RCC 7860 (cell line): Measurements from ENCODE around the gene RPTOR.
A peak's percentile ranks its signal among the peaks of the same experiment; 100 is the strongest.
"Not testable (repeated sequence)": the region's sequence is repeated elsewhere in the genome, so short reads cannot be mapped to it uniquely, and the experiment has no call there.

Experiments used
- DNase-seq: peaks from one replicate; pipeline ENCODE4 v3.0.0-alpha.2; 2015; ENCODE audit warnings: low spot score
- FAIRE-seq: peaks from 2 replicates; lab custom pipeline; 2012; peaks lifted over from hg19 to GRCh38; lab: Jason Lieb, UNC

The RPTOR gene

GRCh38 chr17:80864751-80865150, 320.1 kb downstream of the RPTOR start:
- FAIRE-seq (no peak), DNase-seq (no peak)

DNA sequence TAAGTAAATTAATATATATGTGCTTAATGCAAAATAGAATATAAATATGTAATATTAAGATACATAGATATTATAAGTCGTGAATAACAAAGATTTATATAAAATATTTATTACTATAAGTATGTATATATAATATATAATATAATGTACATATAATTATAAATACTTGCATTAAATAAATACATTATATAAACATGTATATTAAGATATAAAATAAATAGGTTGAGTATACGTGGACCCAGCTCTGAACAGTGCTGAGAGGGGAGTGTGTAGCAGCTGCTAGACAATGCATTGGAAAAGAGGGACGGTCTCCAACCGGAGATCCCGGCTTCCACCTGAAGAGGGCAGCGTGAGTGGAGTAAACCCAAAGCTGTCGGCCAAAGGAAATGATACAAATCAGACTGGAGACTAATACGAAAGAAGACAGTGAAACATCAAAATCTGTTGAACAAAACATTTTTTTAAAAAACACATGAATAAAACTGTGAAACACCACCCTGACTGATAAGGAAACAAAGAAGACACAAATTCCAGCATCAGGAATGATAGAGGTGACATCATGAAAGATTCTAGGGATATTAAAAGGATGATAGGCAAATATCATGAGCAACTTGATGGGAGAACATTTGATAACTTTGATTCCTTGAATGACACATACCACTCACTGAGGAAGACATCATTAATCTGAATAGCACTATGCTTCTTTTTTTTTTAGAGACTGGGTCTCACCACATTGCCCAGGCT, 321.6 kb downstream of the RPTOR start:
- peak; percentile 90 for FAIRE-seq

DNA sequence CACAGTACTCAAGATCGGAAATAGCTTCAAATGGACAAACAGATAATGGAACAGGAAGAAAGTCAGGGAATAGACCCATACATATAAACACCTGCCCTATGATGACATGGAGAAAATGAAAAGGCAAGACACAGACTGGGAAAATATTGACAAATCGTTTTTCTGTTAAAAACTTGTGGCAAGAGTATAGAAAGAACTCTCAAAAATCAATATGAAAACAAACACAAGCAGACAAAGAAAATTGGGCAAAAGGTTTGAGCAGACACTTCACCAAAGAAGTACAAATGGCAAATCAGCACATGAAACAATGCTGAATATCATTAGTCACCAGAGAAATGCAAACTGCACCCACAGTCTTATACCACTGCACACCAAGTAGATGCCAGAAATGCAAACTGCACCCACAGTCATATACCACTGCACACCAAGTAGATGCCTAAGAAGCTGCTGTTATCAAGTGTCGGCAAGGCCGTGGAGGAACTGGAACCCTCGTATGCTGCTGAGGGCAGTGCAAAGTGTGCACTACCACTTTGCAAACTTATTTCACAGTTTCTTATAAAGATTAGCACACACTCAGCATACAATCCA, 323.5 kb downstream of the RPTOR start:
- FAIRE-seq: no peak
- no peak for DNase-seq

More for the DNA sequence above, 321.6 kb downstream of the RPTOR start:
- DNase-seq: peak; percentile 38

GRCh38 chr17:80869481-80870145, 325.0 kb downstream of the RPTOR start:
- no peak for DNase-seq
- no peak for FAIRE-seq

DNA sequence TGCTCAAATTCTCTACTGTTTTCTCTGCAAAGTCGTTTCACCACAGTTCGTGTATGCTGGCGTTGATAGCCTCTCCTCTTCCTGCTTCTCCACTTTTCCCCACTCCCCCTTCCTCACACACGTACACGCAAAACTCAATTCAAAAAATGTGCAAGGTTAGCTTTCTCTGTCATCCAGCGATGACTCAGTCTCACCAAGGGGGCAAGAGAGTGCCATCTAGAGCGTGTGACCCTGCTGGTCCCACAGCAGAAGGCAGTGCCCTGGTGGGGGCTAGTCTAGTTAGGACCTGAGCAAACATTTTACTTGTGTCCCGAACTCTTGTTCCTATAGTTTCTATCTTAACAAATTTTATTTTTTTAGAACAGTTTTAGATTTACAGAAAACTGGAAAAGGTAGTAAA, 325.8 kb downstream of the RPTOR start:
- peak; percentile 58 for FAIRE-seq
- DNase-seq: peak; percentile 60

DNA sequence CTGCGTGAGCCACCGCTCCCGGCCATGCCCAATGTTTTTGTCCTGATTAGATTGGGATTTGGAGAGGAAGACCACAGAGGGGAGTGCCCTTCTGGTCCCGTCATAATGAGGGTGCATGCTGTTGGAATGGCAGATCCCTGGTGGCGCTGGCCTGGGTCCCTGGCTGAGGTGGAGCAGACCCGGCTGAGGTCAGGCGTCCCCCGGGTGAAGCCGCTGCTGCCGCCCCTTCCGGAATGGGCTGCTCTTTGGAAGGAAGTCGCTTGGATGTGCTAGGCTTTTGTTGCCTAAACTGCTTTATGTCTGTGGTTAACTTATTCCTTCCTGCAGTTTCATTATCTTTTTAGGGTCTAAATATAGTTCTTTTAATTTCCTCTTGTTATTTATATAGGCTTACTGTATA, 326.7 kb downstream of the RPTOR start:
- FAIRE-seq: no peak
- no peak for DNase-seq

- FAIRE-seq: no peak
Measured at GRCh38 chr17:80872001-80872500, 327.4 kb downstream of the RPTOR start.

DNA sequence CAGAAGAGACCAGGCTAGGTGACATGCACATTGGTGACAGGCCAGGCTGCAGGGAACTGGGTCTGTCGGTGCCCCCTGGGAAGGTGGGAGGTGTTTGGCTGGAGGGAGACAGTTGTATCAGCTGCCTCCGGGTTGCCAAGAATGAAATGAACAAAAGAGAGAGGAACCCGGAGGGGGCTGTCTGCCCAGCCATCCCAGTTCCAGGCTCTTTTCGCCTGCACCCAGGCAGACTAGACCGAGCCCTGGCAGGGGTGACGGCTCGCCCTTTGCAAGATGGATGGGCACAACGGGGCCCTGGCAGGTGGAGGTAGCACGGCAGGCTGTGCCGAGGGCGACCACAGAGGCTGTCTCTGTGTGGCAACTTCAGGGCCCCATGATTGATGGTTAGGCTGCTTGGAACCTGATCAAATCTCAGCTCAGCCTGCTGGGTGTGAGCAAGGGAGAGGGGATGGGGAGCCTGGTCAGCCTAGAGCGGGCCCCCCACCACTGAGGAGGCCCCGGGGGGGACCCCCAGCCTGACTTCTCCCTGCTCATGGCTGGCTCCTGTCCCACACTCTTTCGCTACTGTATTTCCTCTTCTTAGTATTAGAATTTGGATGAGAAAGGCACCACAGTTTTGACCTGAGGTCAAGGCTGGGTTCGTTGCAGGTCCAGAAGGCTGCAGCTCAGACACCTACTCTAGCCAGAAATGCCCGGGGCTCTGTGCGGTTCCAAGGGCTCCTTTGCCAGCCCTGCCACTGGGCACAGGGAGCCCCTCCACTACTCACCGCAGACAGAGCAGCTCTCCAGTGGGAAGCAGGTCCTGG, 328.1 kb downstream of the RPTOR start:
- DNase-seq: no peak
- no peak for FAIRE-seq

More at GRCh38 chr17:80872001-80872500, 327.4 kb downstream of the RPTOR start:
- DNase-seq: no peak

GRCh38 chr17:80873307-80873951, 328.8 kb downstream of the RPTOR start:
- DNase-seq (peak; percentile 76), FAIRE-seq (peak; percentile 68)

GRCh38 chr17:80874866-80875445, 330.3 kb downstream of the RPTOR start:
- DNase-seq (no peak), FAIRE-seq (no peak)

DNA sequence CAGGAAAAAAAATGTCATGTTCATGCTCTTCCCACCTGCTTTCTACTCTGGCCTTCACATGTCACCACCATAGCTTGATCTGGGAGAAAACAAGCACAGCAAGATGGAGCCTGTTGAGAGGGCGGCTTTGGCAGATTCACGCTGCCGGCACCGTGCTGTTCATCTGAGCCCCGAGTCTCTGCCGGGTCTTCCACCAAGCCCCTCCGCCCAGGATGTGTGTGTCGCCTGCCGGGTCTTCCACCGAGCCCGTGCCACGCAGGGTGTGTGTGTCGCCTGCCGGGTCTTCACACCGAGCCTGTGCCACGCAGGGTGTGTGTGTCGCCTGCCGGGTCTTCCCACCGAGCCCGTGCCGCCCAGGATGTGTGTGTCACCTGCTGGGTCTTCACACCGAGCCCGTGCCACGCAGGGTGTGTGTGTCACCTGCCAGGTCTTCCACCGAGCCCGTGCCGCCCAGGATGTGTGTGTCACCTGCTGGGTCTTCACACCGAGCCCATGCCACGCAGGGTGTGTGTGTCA, 330.9 kb downstream of the RPTOR start:
- FAIRE-seq, DNase-seq: not testable (repeated sequence)

DNA sequence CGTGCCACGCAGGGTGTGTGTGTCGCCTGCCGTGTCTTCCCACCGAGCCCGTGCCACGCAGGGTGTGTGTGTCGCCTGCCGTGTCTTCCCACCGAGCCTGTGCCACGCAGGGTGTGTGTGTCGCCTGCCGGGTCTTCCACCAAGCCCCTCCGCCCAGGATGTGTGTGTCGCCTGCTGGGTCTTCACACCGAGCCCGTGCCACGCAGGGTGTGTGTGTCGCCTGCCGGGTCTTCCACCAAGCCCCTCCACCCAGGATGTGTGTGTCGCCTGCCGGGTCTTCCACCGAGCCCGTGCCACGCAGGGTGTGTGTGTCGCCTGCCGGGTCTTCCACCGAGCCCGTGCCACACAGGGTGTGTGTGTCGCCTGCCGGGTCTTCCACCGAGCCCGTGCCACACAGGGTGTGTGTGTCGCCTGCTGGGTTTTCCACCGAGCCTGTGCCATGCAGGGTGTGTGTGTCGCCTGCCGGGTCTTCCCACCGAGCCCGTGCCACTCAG, 331.9 kb downstream of the RPTOR start:
- FAIRE-seq, DNase-seq: not testable (repeated sequence)

- FAIRE-seq (no peak), DNase-seq (no peak)
Measured at GRCh38 chr17:80876950-80877728, 332.5 kb downstream of the RPTOR start.

- FAIRE-seq (no peak), DNase-seq (no peak)
Measured at GRCh38 chr17:80877729-80878303, 333.2 kb downstream of the RPTOR start.

DNA sequence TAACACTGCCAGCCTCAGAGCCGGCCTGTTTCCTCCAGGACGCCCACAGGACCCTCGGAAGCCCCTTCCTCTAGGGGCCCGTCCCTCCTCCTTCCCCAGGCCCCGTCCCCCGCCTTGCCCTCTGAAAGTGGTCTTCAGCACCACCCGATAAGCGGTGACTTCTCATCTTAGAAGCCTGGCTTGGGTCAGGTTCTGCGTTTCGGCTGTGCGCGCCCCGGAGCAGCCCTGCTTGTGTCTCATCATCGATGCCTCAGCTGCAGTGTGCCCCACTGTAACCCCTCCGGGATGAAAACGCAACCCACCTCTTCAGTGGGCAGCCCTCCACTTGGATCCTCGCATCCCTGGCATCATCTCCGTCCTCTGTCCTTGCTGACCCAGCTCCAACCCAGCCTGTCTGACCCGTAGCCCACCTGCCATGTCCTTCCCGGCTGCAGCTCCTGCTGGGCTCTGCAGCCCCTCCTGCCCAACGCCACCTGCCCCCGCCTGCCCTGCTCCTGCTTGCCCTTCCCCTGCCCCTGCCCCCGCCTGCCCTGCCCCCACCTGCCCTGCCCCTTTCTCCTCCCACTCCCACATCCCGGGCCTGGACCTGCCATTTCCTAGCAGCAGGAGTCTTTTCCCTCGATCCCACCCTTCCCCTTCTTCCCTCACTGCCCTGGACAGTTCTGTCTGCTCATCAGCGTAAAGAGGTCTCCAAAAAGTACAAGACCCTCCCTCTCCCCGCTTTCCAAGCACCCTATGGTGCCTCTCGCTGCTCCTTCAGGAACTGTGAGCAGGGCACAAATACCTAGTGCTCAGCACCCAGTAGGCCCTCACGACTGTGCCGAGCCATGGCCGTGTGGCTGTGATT, 334.5 kb downstream of the RPTOR start:
- no peak for DNase-seq
- FAIRE-seq: no peak

DNA sequence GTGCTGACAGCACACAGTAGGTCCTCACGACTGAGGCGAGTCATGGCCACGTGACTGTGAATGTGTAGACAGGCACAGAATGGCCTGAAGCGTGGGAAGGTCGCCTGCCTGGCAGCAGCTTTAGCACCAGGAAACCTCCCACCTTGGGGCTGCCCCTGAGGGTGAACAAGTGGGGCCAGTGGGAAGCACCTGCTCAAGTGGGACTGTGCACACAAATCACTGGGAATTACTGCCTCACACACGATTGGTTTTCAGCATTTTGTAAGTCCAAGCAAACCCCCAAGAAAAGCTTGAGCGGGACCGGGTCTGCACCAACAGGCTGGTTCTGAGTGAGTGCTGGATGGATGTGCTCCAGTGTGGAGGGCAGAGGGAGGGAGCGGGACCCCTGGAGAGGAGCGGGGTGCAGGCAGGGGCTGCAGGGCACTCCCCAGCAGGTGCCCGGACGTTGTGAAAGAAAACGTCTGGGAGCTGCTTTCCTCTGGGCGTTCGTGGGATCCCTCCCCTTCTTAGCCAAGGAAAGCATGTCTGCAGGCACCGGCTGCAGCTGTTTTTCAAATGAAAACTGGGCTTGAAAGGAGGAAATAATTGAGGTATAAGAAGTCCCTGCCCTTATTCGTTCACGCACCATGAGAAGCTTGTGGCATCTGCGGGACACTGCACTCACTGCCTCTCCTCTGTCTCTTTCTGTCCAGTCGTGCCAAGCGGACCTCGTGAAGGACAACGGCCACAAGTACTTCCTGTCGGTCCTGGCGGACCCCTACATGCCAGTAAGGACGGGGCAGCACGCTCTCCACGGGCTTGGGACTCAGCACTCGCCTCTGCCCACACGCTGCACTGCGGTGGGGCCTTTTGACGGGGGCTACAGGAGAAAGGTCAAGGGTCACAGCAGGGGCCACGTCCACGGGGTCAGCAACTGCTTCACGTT, 335.3 kb downstream of the RPTOR start:
- FAIRE-seq (no peak), DNase-seq (no peak)

DNA sequence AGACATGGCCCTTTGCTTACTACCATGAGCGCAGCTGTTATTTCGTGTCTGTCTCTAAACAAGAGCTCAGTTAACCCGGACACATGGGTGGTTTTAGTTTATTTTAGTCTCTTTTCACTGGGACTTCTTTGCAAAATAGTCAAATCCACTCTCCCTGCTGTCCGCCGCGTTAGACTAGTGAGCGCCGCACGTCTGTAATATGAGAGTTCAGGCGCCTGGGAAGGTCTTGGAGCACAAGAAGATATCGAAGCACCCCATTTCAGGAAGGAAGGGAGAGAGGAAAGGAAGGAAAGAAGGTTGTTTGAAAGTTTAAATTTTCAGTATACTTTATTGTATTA, 336.0 kb downstream of the RPTOR start:
- DNase-seq (no peak), FAIRE-seq (no peak)
